Stimulated activated CD8-positive, alpha-beta memory T cell treated with anti-CD3 and anti-CD28 coated beads, Interleukin-4, amount 100 ng/mL, for 24 hours (primary cell): ENCODE data around the gene LDB2.

Experiments used
- DNase-seq: peaks from one replicate; pipeline ENCODE4 v3.0.0-alpha.2; 2020; ENCODE audit warnings: low read depth

LDB2 gene

GRCh38 chr4:16757080-16757521, 141.3 kb downstream of the LDB2 start:
- DNase-seq, result no peak

- no peak for DNase-seq
Measured at GRCh38 chr4:16754104-16754503, 144.3 kb downstream of the LDB2 start.

DNA sequence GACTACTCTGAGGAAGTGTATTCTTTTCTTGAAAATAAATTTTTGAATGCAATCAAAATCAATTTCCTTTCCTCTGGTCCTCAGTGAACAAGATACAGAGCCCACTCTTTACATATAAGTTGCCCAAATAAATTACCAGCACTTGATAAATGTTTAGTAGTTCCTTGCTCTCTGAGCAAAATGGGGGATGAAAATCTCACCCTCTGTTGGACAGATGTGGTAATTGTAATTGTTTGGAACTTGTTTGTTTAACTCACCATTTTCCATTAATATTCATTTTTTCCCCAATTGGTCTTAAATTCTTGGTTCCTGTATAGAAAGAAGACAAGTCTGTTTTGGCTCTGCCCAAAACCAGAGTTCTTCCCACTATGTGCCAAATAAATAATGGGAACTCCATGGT, 146.3 kb downstream of the LDB2 start:
- DNase-seq, result no peak

DNA sequence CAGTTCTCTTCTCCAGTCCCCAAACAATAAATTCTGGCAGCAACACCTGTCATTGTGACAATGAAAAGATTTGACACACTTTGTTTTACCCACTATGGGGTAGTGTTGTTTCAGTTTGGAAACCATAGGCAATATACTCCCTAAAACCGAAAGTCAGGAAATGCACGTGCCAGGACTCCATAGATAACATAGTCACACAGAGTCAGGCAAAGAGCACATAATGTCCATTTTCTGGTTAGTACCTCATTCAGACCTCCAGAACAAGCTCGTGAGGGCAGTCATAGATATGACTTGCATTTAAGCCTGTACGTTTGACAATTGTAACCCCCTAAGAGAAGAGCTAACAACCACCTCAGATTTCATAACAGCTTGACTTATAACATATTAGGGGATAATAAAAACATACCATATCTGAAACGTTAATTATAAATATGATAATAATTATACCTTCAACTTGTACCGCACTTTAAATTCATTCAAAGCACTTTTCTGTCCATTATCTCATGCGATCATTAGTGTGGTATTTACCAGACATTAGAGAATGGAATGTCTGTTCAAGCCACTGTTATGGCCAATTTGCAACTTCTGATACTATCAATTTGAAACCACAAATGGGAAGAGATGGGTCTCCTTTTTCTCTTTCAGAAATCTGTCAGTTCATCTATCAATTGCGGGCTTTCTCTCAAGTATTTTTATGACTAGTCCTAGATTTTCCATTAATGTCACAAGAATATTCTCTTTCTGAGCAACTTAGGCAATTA, 147.4 kb downstream of the LDB2 start:
- no peak for DNase-seq

DNA sequence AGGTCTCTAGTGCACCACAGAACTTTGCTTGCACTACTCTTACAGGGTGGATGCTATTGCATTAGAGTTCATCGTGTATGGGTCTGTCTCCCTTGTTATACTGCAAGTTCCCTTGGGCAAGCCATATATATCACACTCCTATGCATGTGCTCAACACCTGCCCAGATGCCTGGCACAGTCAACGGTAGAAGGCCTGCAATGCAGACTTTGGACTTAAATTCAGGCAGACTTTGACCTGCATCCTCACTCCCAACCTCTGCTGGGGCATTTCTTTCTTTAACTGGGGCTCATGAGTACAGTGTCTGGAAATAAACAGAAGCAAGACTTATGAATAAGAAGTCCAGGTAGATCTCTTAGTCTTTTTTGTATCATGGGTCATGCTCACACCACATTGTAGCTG, 148.2 kb downstream of the LDB2 start:
- no peak for DNase-seq

DNA sequence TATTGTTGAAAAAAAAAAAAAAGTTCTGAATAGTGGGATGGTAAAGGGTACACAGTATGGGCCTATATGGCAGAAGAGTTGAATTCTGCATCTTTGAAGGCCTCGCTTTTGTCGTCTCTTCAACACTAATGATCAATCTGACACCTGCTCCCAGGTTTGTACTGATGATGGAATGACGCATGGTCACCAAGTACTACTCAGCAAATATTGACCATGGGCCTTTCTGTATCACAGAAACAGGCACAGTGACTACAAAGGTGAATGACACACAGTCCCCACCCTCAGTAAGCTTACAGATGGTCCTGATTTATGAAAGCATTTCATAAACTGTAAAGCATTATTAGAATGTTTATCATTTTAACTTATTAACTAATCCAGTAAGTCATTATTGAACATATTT, 152.6 kb downstream of the LDB2 start:
- no peak for DNase-seq

DNA sequence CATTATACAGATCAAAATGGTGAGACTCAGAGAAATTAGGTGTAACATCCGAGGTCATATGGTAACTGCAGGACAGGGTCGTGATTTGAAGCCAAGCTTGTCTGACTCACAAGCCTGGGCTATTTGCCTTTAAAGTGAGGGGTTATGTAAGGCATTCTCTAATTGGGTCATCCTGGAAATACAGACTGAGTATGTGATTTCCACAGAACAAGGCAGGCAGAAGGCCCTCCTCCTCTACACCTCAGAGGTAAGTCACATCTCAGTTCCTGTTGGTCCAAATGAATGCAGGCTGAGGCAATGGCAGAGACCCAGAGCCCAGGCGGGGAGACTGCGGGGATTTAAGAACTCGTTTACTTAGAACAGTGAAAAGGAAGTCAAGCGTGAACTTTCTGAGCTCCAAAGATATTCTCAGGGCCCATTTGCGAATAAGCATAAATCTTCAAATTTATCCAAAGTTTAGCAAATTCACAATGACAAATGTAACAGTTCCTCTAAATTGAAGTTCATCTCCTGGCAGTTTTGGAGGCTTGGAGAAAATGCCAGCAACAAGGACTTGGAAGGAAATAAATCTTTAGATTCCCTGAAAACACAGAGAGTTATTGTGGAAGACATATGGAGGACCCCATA, 153.3 kb downstream of the LDB2 start:
- DNase-seq, result no peak

DNA sequence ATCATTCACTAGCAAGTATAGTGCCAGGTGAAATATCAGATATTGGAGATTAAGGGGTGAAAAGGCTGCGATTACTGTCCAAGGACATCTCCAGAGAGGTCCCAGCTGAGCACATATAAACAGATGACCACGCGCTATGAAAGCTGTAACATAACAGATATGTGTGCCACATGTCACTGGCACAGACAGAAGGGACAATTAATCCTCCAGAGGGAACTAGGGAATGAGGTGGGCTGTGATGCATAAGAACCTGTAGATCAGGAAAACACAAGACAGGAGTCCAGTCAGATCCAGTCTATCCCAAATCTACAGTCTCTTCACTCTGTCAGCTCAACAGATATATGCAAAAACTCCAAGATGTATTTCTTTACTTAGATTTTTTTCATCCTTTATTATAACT, 157.2 kb downstream of the LDB2 start:
- DNase-seq, result no peak

GRCh38 chr4:16739997-16740624, 158.3 kb downstream of the LDB2 start:
- no peak for DNase-seq

DNA sequence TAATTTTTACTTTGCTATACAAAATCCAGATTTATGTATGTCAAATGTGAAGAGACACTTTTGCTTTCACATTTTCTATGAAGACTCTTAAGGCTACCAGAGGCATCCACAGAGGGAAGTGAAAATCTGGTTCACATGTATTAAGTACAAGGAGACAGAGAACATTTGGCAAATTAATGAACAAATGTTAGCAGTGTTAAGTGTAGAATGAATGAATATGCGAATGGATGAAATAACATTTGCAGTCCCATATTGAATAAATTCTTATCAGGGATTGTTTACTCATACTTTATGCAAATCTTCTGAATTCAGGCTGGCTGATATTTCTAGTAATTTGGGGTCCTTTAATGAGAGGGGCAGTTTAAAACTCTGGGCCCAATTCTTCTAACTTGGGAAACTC, 159.9 kb downstream of the LDB2 start:
- DNase-seq, result no peak

- DNase-seq, result no peak
Measured at GRCh38 chr4:16733509-16733908, 164.9 kb downstream of the LDB2 start.

- DNase-seq, result no peak
Measured at GRCh38 chr4:16732741-16733140, 165.7 kb downstream of the LDB2 start.

DNA sequence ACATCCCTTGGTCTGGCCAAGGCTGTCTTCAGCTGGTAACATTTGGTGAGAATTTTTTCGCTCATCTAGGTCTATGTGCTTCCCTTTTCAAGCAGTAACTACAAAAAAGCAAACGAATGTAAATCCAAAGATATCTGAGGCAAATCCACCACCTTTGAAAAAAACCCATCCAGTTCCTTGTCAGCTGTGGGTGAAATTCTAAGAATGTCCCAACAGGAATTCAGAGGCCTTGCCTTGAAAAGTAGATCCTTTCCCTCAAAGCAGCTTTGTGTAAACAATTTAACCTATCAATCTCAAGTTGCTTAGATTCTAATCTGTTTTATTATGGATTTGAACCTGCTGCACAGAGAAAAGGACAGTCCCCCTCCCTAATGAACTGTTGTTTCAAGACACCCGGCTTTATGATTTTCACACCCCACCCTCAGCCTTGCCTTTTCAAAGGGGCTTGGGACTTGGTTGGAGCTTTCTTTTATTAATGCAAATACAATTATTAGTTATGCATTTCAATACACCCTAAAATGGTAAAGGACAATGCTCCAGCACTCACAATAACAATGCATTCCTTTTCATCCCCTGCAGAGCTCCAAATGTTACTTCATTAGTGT, 166.6 kb downstream of the LDB2 start:
- no peak for DNase-seq

- no peak for DNase-seq
Measured at GRCh38 chr4:16730522-16731205, 167.8 kb downstream of the LDB2 start.

- no peak for DNase-seq
Measured at GRCh38 chr4:16729336-16729735, 169.1 kb downstream of the LDB2 start.

GRCh38 chr4:16728849-16729248, 169.6 kb downstream of the LDB2 start:
- no peak for DNase-seq

- DNase-seq, result no peak
Measured at GRCh38 chr4:16728111-16728510, 170.3 kb downstream of the LDB2 start.

DNA sequence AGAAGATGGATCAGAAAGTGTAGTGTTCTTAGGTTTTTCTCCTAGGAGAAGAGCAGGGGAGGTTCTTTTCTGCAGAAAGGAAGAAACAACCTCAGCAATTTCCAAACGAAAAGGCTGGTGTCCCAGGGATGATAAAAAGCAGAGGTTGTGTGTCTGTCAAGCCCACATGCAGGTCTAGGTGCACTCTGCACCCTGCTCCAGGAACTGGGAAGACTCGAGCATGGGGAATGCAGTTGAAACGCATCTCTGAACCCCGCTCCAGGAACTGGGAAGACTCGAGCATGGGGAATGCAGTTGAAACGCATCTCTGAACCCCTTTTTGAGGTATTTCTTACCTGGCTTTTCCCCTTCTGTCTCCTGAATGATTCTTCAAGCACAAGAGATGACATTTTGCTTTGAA, 171.2 kb downstream of the LDB2 start:
- DNase-seq, result no peak

- DNase-seq, result no peak
Measured at GRCh38 chr4:16726368-16727050, 171.9 kb downstream of the LDB2 start.

GRCh38 chr4:16725252-16725651, 173.2 kb downstream of the LDB2 start:
- DNase-seq, result no peak

DNA sequence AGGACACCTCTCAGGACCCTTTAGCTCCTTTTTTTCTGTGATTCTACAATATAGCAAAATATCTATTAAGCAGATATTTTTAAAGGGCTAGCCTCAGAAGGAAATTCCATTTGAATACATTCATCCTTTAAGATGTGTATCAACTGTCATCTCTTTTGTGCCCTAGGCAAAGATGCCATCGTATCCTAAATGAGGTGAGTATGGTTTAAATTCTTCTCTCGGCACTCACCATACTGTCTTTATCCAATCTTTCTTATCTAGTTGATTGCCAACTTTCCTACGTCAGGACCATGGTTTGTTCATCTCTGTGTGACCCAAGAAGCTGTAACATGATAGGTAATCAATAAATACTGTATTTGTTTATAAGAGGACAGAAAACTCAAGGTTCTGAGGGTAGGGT, 176.0 kb downstream of the LDB2 start:
- no peak for DNase-seq
